ENCODE measurements around the gene FARS2.

Gene FARS2

DNA sequence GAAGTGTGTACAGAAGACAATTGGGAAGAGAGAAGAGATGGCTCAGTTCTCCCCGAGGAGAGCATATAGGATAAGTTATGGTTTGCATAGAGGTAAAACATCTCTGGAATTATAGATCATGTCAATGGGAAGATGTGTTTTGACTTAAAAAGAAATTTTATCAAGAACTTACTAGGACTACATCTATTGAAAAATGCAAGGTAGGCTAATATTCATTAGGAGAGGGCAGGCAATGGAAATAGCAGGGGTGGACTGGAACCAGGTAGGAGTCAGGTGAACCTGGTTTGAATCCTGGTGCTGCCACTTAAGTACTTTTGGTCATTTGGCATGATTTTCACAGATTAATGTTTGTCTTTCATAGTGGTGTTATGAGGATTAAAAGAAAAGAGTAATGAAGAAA lies 96.2 kb downstream of the FARS2 start:
- FAIRE-seq (no peak), DNase-seq (ENCODE audit: extremely low spot score, insufficient read length, low read depth) (no peak)

GRCh38 chr6:5359417-5359816 lies 98.1 kb downstream of the FARS2 start:
- FAIRE-seq = no peak
- no peak for DNase-seq (ENCODE audit: extremely low spot score, insufficient read length, low read depth)

GRCh38 chr6:5361396-5361795 lies 100.1 kb downstream of the FARS2 start:
- FAIRE-seq = no peak
- DNase-seq (ENCODE audit: extremely low spot score, insufficient read length, low read depth) = no peak

DNA sequence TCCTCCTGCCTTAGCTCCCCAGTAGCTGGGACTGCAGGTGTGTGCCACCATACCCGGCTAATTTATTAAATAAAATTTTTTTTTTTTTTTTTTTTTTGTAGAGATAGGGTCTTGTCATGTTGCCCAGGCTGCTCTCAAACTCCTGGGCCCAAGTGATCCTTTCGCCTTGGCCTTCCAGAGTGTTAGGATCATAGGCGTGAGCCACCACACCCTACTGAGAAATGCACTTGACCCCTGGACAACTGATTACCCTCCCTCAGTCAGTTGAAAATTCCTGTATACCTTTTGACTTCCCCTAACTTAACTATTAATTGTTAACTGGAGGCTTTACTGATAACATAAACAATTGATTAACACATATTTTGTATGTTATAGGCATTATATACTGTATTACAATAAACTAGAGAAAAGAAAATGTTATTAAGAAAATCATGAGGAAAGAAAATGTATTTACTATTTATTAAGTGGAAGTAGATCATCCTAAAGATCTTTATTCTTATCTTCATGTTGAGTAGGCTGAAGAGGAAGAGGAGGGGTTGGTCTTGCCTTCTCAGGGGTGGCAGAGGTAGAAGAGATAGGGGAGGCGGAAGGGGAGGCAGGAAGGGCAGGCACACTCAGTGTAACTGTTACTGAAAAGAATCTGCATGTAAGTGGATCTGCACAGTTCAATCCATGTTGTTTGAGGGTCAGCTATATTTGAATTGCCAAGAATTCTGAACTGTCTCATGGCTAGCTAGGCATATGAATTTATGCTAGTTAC lies 104.3 kb downstream of the FARS2 start:
- no peak for FAIRE-seq

DNA sequence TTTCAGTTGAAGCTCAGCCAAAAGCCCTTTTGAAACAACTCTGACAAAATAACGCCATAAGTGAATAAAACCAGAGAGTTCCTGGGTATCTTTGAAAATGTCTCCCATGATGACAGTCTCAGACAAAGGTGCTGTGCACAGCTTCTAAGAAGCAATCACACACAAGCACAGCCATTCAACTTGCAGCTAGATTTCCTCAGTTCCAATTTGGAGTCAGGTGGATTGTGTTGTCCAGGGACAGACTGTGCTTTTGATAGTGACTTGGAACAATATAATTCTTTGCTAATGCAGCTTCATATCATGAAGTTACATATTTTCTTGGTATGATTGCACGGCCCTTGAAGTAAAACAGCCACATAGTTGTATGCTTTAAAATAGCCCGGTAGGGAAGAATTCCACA lies 105.6 kb downstream of the FARS2 start:
- no peak for FAIRE-seq
- no peak for DNase-seq (ENCODE audit: extremely low spot score, insufficient read length, low read depth)

More for the DNA sequence above, 104.3 kb downstream of the FARS2 start:
- no peak for DNase-seq (ENCODE audit: extremely low spot score, insufficient read length, low read depth)

- FAIRE-seq = no peak
- DNase-seq (ENCODE audit: extremely low spot score, insufficient read length, low read depth) = no peak
These were observed 106.2 kb downstream of the FARS2 start for GRCh38 chr6:5367510-5367909.

DNA sequence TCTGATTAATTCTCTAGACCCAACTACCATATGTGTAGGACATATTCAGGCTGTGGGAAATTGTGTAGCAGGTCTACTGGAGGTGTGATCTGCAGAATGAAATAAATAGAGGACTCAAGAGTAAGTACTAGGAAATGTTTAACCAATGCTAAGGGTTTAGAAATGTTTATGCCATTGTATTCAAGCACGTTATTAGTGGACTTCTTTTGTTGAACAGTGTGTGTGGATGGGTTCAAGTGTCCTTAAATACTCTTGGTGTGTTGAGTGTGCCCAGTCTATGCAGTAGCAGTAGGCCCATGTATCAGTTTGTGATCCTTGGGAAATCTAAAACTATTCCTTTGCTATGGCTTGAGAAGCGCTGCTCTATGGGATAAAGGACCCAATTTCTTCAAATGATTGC lies 112.1 kb downstream of the FARS2 start:
- DNase-seq (ENCODE audit: extremely low spot score, insufficient read length, low read depth) = no peak
- FAIRE-seq = no peak

- DNase-seq (ENCODE audit: extremely low spot score, insufficient read length, low read depth) (no peak), FAIRE-seq (no peak)
These were observed 117.0 kb downstream of the FARS2 start for GRCh38 chr6:5378331-5378730.

GRCh38 chr6:5379647-5380242 lies 118.4 kb downstream of the FARS2 start:
- peak; percentile 68 for FAIRE-seq
- DNase-seq (ENCODE audit: extremely low spot score, insufficient read length, low read depth) = peak; percentile 17

GRCh38 chr6:5383856-5384255 lies 122.5 kb downstream of the FARS2 start:
- FAIRE-seq (no peak), DNase-seq (ENCODE audit: extremely low spot score, insufficient read length, low read depth) (no peak)

- no peak for FAIRE-seq
- DNase-seq (ENCODE audit: extremely low spot score, insufficient read length, low read depth) = no peak
These were observed 123.0 kb downstream of the FARS2 start for GRCh38 chr6:5384276-5384675.

GRCh38 chr6:5388326-5388725 lies 127.0 kb downstream of the FARS2 start:
- DNase-seq (ENCODE audit: extremely low spot score, insufficient read length, low read depth) = no peak
- FAIRE-seq = no peak

DNA sequence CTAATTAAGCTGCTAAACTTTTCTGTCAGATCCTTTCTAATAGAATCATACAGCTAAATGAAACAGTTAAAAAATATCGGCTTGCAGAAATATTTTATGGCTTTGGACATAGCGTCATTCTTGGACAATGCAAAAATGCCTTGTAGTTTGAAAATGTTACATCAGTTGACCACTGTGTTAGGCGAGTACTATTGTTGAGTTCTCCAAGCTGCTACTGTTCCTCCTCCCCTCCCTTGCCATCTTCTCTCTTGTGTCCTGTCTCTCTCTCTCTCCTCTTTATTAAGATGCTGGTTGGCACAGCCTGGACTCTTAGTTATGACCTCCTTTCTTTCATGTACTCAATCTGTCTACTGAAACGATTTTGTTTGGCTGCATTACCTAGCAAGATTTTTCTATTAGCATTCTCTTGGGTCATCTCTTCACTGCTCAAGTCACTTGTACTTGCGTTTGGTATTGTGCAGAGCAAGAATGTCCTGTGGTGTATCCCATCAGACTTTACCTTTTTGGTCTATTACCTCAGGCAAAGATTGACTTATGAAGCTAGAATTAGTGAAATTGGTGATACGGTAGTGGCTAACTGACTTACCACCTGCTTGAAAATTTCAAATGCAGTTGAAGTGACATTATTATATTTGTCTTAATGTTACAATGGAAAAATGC lies 127.9 kb downstream of the FARS2 start:
- DNase-seq (ENCODE audit: extremely low spot score, insufficient read length, low read depth) (no peak), FAIRE-seq (no peak)

DNA sequence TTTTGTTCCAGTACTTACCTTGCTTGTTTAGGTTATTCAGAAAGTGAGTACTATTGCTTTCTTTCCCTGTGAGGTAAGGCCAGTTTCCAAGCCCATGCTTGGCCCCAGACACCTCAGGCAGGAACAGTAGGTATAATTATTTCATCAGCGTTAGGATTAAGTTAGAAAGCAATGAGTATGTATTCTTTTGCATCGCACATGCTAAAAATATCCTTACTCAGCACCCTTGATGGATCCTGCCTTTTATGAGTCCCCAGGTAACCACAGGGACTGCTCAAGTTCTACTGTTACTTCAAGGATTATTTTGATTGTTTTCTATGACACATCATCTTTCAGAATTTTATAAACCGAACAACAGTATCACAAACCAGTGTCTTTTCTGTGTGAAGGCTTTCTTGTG lies 128.9 kb downstream of the FARS2 start:
- FAIRE-seq (no peak), DNase-seq (ENCODE audit: extremely low spot score, insufficient read length, low read depth) (no peak)

DNA sequence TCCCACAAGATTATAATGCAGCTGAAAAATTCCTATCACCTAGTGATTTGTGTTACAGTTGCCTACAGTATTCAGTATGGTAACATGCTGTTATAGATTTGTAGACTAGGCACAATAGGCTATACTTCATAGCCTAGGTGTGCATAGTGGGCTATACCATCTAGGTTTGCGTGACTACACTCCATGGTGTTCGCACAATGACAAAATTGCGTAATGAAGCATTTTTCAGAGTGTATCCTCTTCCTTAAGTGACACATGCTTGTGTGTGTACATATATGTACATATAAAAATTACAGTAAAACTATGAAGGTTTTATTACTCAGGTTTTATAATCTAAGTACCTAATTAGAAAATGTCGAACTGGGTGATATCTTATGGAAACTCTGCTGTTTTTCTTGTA lies 133.0 kb downstream of the FARS2 start:
- DNase-seq (ENCODE audit: extremely low spot score, insufficient read length, low read depth) (no peak), FAIRE-seq (no peak)

- DNase-seq (ENCODE audit: extremely low spot score, insufficient read length, low read depth) (no peak), FAIRE-seq (no peak)
These were observed 134.4 kb downstream of the FARS2 start for GRCh38 chr6:5395719-5396118.

GRCh38 chr6:5398530-5398929 lies 137.2 kb downstream of the FARS2 start:
- FAIRE-seq (peak; percentile 71), DNase-seq (ENCODE audit: extremely low spot score, insufficient read length, low read depth) (peak; percentile 2)

DNA sequence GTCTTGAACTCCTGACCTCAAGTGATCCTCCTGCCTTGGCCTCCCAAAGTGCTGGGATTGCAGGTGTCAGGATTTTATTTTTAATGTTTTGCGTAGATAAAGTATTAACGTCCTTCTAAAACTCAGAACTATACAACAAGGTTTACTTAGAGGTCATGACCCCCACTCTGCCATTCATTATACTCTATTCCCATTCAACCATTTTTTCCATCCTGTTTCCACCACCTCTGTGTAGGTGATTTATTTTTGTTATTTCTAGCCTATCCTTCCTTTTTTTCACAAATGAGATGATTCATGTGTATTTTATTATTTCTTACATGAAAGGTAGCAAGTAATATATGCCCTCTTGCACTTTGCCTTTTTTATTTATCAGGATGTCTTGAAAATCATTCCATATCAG lies 138.1 kb downstream of the FARS2 start:
- no peak for FAIRE-seq
- no peak for DNase-seq (ENCODE audit: extremely low spot score, insufficient read length, low read depth)

DNA sequence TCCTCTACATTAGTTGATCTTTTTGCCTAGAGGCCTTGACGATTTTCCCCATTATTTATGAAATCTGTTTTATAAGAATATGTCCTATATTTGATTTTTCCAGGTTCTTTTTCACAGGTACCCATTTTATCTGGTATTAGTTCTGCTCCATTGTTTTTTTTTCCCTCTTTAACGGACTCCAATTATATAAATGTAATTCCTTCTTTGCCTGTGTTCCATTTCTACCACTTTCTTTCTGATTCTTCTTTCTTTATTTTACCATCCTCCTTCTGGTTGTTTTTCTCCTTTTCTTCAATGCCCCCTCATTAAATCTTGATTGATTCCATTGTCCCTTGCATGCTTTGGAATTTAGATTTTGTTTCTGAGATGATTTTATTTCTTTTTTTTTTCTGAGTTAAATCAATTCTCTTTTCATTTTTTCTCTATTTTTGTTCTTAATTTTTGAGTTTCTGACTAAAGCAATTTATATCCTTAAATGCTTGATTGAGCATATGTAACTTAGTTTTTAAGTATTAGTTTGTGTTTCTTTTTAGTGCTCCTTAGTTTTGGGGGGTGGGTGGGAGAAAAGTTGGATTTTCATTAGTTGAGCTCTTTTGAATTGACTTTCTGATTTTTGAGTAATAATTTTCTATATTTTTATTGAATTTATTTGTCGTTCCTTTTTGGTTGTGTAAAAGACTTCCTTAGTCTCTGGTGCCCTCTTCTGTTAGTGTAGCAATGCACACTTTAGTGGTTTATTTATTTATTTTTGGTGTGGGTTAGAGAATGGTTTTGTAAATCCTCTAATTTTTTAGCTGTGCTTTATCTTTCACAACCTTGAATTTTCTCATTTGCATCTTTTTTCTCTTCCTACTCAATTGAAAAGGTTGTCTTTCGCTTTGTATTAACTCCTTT lies 140.8 kb downstream of the FARS2 start:
- FAIRE-seq = peak; percentile 31
- DNase-seq (ENCODE audit: extremely low spot score, insufficient read length, low read depth) = no peak

- FAIRE-seq (no peak), DNase-seq (ENCODE audit: extremely low spot score, insufficient read length, low read depth) (no peak)
These were observed 141.8 kb downstream of the FARS2 start for GRCh38 chr6:5403076-5403475.
